GM19035 (cell line): ENCODE measurements around the gene CACNA2D1.

Experiments used
- ATAC-seq: cut with Tn5 transposase; IDR thresholded peaks from one replicate; pipeline ENCODE4 v1.9.1; 2021; ENCODE audit not compliant: unreplicated experiment

CACNA2D1 gene

GRCh38 chr7:82443547-82444219 lies at the start of gene CACNA2D1:
Gene CACNA2D1, minus strand, starts transcription at chr7:82443777.
- ATAC-seq = no peak

GRCh38 chr7:82481499-82482097 lies 38.0 kb upstream of the CACNA2D1 start:
- peak; percentile 67 for ATAC-seq

GRCh38 chr7:82477733-82478515 lies 34.3 kb upstream of the CACNA2D1 start:
- no peak for ATAC-seq

DNA sequence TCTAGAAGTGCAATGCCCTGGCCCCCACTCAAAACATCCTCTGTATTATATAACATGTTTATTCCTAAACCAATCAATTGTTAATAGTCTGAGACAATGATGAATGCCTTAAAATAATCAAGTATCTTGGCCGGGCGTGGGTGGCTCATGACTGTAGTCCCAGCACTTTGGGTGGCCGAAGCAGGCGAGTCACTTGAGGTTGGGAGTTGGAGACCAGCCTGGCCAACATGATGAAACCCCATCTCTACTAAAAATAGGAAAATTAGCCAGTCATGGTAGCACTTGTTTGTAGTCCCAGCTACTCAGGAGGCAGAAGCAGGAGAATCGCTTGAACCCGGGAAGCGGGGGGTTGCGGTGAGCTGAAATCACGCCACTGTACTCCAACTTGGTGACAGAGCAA lies 29.4 kb upstream of the CACNA2D1 start:
- ATAC-seq = no peak

GRCh38 chr7:82471351-82472020 lies 27.9 kb upstream of the CACNA2D1 start:
- no peak for ATAC-seq

GRCh38 chr7:82469207-82469606 lies 25.6 kb upstream of the CACNA2D1 start:
- no peak for ATAC-seq

DNA sequence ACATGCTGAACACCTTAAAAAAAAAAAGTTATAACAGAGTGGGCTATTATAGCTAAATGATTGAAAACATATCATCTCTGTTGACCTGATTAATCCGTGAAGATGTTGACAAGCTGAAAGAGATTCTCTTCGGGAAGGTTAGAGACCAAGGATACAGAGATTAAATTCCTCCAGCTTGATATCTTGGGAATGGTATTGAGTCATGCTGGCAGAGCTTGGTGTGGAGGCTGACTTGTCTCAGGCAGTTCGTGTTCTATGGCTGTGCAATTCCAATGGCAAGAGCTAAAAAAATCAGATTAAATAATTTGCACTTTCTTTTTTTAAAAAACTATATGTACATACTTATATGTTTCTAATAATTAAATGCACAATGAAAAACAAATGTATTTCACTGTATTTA lies 24.9 kb upstream of the CACNA2D1 start:
- no peak for ATAC-seq

DNA sequence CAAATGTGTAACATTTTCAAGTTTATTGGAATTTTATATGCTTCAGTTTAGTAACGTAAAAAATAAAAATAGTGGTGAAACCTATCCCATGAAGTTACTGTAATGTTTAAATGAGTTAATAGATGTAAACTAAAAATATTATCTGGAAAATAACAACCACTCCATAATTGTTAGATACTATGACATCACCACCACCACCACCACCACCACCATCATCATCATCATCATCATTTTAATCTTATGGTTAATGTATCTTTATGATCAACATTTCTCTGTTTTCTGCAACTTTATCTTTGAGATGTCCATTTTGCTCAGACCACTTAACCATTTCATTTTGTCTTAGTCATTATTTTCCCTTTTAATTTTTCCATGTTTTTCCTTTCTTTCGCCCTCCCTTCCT lies 23.4 kb upstream of the CACNA2D1 start:
- no peak for ATAC-seq

DNA sequence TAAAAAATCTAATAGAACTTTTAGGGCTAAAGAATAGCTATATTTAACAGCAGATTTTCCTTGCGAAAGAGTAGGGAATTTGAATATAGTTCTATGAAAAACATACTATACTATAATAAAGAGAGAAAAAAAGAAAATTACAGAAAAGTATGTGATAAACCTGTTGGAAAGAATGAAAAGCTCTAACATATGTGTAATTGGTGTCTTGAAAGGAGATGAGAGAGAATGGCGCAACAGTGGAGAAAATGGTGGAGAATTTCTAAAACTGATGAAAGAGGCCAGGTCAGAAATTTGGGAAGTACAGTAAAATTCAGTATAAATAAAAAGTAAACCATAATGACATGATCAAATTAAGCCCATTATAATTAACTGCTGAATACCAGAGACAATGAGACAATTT lies 20.8 kb upstream of the CACNA2D1 start:
- ATAC-seq = no peak

DNA sequence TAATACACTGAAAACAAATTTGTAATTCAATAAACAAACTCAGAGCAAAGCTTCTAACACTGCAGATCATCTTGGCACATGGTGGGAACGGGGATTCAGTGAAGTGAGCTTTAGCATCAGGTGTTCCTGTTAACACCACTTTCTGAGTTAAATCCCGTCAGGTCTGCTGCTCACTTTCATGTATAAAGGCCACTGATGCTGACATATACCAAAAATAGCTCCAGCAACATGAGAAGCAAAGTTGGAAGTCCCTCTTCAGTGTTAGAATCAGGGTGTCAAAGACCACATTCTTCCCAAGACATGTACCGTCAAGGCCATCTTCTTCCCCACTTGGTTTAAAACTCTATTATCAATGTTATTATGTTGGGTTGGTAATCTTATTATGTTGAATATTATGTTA lies 11.7 kb upstream of the CACNA2D1 start:
- ATAC-seq = no peak

DNA sequence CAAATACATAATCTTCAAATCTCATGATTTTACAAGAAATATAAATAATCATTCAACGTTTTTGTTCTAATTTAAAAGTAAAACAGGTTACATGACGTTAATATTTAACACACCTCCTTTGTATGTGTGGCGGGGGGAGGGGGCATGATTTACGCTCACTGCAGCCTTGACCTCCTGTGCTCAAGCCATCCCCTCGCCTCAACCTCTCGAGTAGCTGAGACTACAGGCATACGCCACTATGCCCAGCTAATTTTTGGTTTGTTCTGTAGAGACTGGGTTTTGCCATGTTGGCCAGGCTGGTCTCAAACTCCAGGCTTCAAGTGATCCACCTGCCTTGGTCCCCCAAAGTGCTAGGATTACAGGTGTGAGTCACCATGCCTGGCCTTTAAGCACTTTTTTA lies 7.2 kb upstream of the CACNA2D1 start:
- ATAC-seq = no peak

DNA sequence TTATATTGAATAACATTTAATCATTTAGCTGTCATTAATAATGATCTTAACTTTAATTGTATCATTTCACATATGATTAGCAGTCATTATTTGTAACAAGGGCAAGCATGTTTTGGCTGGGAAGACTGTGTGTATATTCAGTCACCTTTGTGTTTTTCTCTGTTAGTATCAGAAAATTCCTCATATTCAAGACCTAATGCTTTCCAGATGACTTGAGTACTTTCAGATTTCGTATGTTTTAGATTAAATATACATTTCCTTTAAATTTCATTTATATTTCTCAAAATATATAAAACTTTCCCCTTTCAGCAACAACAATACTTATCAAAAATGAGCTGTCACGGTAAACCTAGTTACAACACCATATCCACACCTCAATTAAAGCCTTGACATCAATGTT lies 6.3 kb upstream of the CACNA2D1 start:
- ATAC-seq = no peak

DNA sequence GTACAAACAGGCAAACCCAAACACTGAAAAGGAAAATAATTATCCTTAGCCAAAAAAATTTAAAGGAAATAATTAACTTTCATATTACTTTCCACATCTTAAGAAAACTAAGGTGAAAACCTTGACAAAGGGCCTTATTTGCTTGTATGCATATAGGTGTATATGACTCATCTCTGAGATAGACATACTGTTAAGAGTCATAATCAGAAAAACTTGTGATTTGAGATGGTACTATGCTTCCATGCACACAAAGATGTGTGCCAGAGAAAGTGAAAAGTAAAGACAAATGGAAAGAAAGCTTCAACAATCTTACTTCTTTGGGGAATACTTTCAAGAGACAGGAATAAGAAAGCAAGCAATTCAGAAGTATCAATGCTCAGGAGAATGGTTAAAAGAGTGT lies 3.3 kb upstream of the CACNA2D1 start:
- ATAC-seq = no peak

DNA sequence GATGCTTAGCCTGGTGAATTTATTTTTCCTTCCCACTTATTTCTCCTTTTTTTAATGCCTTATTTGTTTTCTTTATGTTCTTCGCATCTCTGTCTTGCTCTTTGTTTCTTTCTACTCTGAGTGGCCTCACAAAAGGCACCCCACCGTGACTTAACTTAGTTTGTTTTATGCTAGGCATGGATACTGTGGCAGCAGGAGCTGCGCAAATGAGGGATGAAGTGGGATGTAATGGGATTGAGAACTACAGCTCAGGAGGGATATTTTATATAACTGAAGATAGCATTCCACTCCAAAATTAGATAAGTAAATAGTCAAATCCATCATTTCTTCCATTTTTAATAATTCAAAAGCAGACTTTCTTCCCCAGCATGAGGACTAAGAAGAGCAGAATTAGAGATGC lies 1.7 kb upstream of the CACNA2D1 start:
- no peak for ATAC-seq

DNA sequence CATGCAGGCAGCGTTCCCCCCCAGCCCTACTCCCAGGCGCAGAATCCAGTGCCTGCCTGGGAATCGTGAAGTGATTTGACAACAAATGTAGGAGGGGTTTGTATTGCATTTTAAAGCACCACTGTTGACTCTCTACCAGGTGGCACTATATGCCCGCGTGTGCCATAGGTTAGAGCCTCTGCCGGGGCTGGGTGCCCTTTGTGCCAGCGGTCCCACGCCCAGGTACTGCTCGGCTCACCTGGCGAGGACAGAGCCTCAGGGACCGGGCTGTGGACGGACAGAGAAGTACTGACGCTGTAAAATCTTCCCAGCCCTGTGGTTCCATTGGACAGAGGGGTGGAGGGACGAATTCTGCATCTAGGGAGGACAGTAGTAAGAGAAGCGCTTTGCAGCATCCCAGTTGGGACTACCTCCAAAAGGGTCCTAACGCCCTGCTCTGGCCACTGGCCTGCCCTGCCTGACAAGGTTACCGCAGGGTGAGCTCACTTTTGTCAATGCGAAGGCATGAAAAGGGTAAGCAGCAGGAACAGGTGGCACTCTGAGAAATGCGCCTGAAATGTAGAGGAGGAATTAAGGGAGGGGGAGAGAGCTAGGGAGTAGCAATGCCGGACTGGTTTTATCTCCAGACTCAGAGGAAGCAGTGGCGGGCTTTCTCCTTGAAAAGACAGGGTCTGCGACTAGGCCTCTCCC lies 788 bp upstream of the CACNA2D1 start:
- no peak for ATAC-seq

GRCh38 chr7:82443036-82443546 lies 486 bp downstream of the CACNA2D1 start:
- ATAC-seq = no peak

DNA sequence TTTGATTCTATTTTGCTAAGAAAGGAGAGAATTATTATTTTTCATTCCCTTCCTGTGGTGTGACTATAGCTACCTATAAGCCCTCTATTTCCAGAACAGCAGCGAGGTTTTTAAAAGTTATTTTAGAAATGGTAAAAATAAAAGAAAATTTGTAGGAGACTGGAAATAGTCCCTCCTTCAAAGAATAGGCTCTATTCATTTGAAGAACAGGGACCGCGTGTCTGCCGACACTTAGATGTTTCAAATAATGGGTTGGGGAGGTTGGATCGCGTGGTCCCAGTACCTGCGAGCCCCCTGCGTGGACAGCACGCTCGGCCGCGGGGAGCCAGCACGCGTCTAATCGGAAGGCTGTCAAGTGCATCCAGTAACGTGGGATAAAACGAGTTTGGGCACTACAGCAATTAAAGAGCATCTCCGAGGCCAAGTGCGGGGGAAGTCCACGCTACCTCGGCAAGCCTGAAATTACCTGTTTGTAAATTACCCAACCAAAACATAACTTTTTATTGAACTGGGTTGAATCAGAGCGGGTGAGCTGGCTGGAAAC lies 1.0 kb downstream of the CACNA2D1 start:
- ATAC-seq = no peak

DNA sequence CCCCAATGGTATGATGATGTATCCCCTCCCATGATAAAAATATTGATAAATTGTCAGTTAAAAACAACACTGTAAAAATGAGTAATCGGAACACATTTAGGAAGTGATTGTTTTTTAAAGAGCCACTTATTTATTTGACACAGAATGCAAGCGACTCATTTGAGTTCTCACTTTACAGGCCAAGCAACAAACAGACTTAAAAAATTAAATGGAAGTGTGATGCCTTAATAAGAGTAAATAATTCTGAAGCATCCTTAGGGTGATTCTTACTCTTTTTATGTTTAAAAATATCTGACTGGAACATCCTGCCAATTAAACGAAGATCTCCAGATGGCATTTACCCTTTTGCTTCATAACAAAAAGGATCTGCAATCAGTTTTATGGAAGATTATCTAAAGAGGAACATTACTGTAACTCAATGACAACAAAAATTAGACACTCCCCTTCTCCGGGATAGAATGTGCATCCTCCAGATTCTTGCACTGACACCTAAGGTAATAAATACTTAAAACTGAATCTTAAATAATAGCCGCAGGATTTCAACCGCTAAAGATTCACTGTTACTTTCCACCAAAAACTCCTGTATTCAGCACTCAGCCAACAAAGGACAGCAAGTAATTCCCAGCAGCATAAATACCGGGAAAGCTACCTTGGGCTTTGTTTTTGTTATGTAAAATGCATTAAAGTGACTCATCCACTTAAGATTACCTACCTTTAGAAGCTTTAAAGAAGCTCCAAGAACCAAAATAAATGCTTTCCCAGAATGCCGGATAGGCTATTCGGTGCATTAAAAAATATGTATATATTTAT lies 1.7 kb downstream of the CACNA2D1 start:
- no peak for ATAC-seq

GRCh38 chr7:82438521-82438920 lies 5.1 kb downstream of the CACNA2D1 start:
- no peak for ATAC-seq

- no peak for ATAC-seq
Observed at GRCh38 chr7:82435769-82436168, 7.8 kb downstream of the CACNA2D1 start.
